ENCODE data around the gene SUN1. TPM values are rescaled to one million over a fixed set of nuclear protein-coding genes. Genes with fewer than 3 reads are reported as not detected.

Gene SUN1
- total RNA-seq, 1 donor from 2014 or later, result 150 TPM

- Mint-ChIP-seq H3K36me3 (ENCODE audit: low read depth, unreplicated experiment) (peaks cover 29% of the 10 kb centered on the region), H3K27ac (ENCODE audit: unreplicated experiment) (no peak overlapping the region), H3K27me3 (ENCODE audit: unreplicated experiment) (peaks cover 8% of the 10 kb centered on the region), H3K9me3 (ENCODE audit: unreplicated experiment) (no peaks in the 10 kb centered on the region), H3K4me1 (ENCODE audit: unreplicated experiment) (no peaks in the 10 kb centered on the region), H3K4me3 (ENCODE audit: unreplicated experiment) (no peak overlapping the region)
- TF ChIP-seq, protein P1, sequence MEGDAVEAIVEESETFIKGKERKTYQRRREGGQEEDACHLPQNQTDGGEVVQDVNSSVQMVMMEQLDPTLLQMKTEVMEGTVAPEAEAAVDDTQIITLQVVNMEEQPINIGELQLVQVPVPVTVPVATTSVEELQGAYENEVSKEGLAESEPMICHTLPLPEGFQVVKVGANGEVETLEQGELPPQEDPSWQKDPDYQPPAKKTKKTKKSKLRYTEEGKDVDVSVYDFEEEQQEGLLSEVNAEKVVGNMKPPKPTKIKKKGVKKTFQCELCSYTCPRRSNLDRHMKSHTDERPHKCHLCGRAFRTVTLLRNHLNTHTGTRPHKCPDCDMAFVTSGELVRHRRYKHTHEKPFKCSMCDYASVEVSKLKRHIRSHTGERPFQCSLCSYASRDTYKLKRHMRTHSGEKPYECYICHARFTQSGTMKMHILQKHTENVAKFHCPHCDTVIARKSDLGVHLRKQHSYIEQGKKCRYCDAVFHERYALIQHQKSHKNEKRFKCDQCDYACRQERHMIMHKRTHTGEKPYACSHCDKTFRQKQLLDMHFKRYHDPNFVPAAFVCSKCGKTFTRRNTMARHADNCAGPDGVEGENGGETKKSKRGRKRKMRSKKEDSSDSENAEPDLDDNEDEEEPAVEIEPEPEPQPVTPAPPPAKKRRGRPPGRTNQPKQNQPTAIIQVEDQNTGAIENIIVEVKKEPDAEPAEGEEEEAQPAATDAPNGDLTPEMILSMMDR (IDR thresholded peaks at IDR 0.05; ENCODE audit: unreplicated experiment), result no peak
- DNase-seq (ENCODE audit: low spot score), result no peak
Observed at GRCh38 chr7:888081-889024, 56.1 kb downstream of the SUN1 start.

DNA sequence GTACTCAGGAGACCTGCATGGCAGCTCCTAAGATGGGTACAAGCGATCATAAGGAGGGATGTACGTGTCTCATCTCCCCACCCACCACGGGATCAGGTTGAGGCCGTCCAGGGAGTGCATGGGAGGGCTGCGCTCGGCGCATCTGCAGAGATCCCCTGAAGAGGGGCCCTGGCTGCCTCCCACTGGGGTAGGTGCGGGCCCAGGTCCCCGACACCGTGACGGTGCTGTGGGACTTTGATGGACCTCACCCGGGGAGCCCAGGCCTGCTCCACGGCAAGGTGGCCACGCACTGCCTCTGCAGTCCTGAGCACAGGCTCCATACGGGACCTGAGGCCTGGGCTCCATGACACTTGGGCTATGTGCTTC, 56.7 kb downstream of the SUN1 start:
- peaks cover 29% of the 10 kb centered on the region for H3K36me3 Mint-ChIP-seq (ENCODE audit: low read depth, unreplicated experiment)
- H3K27ac Mint-ChIP-seq (ENCODE audit: unreplicated experiment), result no peak overlapping the region
- no peak overlapping the region for H3K4me3 Mint-ChIP-seq (ENCODE audit: unreplicated experiment)
- DNase-seq (ENCODE audit: low spot score), result no peak
- TF ChIP-seq, protein P1 (IDR thresholded peaks at IDR 0.05; ENCODE audit: unreplicated experiment), result no peak
- H3K9me3 Mint-ChIP-seq (ENCODE audit: unreplicated experiment), result no peaks in the 10 kb centered on the region
- no peaks in the 10 kb centered on the region for H3K4me1 Mint-ChIP-seq (ENCODE audit: unreplicated experiment)
- H3K27me3 Mint-ChIP-seq (ENCODE audit: unreplicated experiment), result peaks cover 10% of the 10 kb centered on the region

DNA sequence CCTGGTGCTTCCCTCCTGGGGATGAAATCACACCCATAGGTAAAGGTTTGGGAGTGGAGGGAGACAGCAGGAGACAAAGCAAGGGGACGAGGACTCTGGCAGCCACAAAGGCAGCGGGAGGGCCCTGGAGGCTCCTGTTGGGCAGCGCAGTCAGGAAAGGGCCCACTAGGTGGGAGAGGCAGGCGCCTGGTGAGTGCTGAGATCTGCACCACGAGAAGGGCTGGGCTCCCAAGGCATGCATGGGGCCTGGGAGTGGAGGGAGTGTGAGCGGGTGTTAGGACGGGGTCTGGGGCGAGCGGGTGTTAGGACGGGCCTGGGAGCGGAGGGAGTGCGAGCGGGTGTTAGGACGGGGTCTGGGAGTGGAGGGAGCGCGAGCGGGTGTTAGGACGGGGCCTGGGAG, 57.1 kb downstream of the SUN1 start:
- no peaks in the 10 kb centered on the region for H3K4me1 Mint-ChIP-seq (ENCODE audit: unreplicated experiment)
- H3K27ac Mint-ChIP-seq (ENCODE audit: unreplicated experiment), result no peak overlapping the region
- H3K36me3 Mint-ChIP-seq (ENCODE audit: low read depth, unreplicated experiment), result peaks cover 29% of the 10 kb centered on the region
- no peak for DNase-seq (ENCODE audit: low spot score)
- peaks cover 10% of the 10 kb centered on the region for H3K27me3 Mint-ChIP-seq (ENCODE audit: unreplicated experiment)
- no peaks in the 10 kb centered on the region for H3K9me3 Mint-ChIP-seq (ENCODE audit: unreplicated experiment)
- no peak overlapping the region for H3K4me3 Mint-ChIP-seq (ENCODE audit: unreplicated experiment)
- TF ChIP-seq, protein P1 (IDR thresholded peaks at IDR 0.05; ENCODE audit: unreplicated experiment), result no peak

GRCh38 chr7:890868-891267, 58.6 kb downstream of the SUN1 start:
- Mint-ChIP-seq H3K9me3 (ENCODE audit: unreplicated experiment) (no peaks in the 10 kb centered on the region), H3K27me3 (ENCODE audit: unreplicated experiment) (peaks cover 10% of the 10 kb centered on the region), H3K4me3 (ENCODE audit: unreplicated experiment) (no peak overlapping the region), H3K27ac (ENCODE audit: unreplicated experiment) (no peak overlapping the region), H3K4me1 (ENCODE audit: unreplicated experiment) (no peaks in the 10 kb centered on the region), H3K36me3 (ENCODE audit: low read depth, unreplicated experiment) (peaks cover 29% of the 10 kb centered on the region)
- no peak for DNase-seq (ENCODE audit: low spot score)
- TF ChIP-seq, protein P1 (IDR thresholded peaks at IDR 0.05; ENCODE audit: unreplicated experiment), result no peak

- TF ChIP-seq, protein P1 (IDR thresholded peaks at IDR 0.05; ENCODE audit: unreplicated experiment), result no peak
- peaks cover 11% of the 10 kb centered on the region for H3K27me3 Mint-ChIP-seq (ENCODE audit: unreplicated experiment)
- no peak overlapping the region for H3K4me3 Mint-ChIP-seq (ENCODE audit: unreplicated experiment)
- H3K4me1 Mint-ChIP-seq (ENCODE audit: unreplicated experiment), result no peaks in the 10 kb centered on the region
- H3K9me3 Mint-ChIP-seq (ENCODE audit: unreplicated experiment), result no peaks in the 10 kb centered on the region
- peaks cover 33% of the 10 kb centered on the region for H3K36me3 Mint-ChIP-seq (ENCODE audit: low read depth, unreplicated experiment)
- H3K27ac Mint-ChIP-seq (ENCODE audit: unreplicated experiment), result no peak overlapping the region
- DNase-seq (ENCODE audit: low spot score), result no peak
Observed at GRCh38 chr7:891291-891690, 59.0 kb downstream of the SUN1 start.

Measured in endothelial cell (in vitro differentiated cells).